ENCODE measurements around the gene GTPBP3. TPM values are rescaled to one million over a fixed set of nuclear protein-coding genes. Genes with fewer than 3 reads are reported as not detected.

Gene GTPBP3
- total and polyA plus RNA-seq, 2 of the 13 experiments (the other 11 are each of a cell fraction or from before 2014, with no cell fraction given) = 17.5 to 30.0 TPM

- TF ChIP-seq, protein P1, sequence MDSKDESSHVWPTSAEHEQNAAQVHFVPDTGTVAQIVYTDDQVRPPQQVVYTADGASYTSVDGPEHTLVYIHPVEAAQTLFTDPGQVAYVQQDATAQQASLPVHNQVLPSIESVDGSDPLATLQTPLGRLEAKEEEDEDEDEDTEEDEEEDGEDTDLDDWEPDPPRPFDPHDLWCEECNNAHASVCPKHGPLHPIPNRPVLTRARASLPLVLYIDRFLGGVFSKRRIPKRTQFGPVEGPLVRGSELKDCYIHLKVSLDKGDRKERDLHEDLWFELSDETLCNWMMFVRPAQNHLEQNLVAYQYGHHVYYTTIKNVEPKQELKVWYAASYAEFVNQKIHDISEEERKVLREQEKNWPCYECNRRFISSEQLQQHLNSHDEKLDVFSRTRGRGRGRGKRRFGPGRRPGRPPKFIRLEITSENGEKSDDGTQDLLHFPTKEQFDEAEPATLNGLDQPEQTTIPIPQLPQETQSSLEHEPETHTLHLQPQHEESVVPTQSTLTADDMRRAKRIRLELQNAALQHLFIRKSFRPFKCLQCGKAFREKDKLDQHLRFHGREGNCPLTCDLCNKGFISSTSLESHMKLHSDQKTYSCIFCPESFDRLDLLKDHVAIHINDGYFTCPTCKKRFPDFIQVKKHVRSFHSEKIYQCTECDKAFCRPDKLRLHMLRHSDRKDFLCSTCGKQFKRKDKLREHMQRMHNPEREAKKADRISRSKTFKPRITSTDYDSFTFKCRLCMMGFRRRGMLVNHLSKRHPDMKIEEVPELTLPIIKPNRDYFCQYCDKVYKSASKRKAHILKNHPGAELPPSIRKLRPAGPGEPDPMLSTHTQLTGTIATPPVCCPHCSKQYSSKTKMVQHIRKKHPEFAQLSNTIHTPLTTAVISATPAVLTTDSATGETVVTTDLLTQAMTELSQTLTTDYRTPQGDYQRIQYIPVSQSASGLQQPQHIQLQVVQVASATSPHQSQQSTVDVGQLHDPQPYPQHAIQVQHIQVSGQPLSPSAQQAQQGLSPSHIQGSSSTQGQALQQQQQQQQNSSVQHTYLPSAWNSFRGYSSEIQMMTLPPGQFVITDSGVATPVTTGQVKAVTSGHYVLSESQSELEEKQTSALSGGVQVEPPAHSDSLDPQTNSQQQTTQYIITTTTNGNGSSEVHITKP (CRISPR knock-in tag; IDR thresholded peaks at IDR 0.05; ENCODE audit: low read depth) = no peak; the same call in 1 of the 2 replicates
- TF ChIP-seq PHF21A (CRISPR knock-in tag; IDR thresholded peaks at IDR 0.05) = peak; percentile 65; the same call in 1 of the 2 replicates
- TF ChIP-seq BRD4 (CRISPR knock-in tag; IDR thresholded peaks at IDR 0.05) = no peak
- TF ChIP-seq FOSL1 (CRISPR knock-in tag; IDR thresholded peaks at IDR 0.05; ENCODE audit: borderline replicate concordance) = no peak
- peak; percentile 74 for TF ChIP-seq RXRB (CRISPR knock-in tag; IDR thresholded peaks at IDR 0.05; ENCODE audit: borderline replicate concordance)
- TF ChIP-seq, protein P2, sequence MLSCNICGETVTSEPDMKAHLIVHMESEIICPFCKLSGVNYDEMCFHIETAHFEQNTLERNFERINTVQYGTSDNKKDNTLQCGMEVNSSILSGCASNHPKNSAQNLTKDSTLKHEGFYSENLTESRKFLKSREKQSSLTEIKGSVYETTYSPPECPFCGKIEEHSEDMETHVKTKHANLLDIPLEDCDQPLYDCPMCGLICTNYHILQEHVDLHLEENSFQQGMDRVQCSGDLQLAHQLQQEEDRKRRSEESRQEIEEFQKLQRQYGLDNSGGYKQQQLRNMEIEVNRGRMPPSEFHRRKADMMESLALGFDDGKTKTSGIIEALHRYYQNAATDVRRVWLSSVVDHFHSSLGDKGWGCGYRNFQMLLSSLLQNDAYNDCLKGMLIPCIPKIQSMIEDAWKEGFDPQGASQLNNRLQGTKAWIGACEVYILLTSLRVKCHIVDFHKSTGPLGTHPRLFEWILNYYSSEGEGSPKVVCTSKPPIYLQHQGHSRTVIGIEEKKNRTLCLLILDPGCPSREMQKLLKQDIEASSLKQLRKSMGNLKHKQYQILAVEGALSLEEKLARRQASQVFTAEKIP (CRISPR knock-in tag; IDR thresholded peaks at IDR 0.05; ENCODE audit: borderline replicate concordance) = no peak
- TF ChIP-seq HMG20A (CRISPR knock-in tag; IDR thresholded peaks at IDR 0.05; ENCODE audit: borderline replicate concordance) = no peak; the same call in 1 of the 2 replicates
- TF ChIP-seq, protein P3, sequence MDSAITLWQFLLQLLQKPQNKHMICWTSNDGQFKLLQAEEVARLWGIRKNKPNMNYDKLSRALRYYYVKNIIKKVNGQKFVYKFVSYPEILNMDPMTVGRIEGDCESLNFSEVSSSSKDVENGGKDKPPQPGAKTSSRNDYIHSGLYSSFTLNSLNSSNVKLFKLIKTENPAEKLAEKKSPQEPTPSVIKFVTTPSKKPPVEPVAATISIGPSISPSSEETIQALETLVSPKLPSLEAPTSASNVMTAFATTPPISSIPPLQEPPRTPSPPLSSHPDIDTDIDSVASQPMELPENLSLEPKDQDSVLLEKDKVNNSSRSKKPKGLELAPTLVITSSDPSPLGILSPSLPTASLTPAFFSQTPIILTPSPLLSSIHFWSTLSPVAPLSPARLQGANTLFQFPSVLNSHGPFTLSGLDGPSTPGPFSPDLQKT (CRISPR knock-in tag; IDR thresholded peaks at IDR 0.05; ENCODE audit: borderline replicate concordance) = no peak
- TF ChIP-seq, protein P4, sequence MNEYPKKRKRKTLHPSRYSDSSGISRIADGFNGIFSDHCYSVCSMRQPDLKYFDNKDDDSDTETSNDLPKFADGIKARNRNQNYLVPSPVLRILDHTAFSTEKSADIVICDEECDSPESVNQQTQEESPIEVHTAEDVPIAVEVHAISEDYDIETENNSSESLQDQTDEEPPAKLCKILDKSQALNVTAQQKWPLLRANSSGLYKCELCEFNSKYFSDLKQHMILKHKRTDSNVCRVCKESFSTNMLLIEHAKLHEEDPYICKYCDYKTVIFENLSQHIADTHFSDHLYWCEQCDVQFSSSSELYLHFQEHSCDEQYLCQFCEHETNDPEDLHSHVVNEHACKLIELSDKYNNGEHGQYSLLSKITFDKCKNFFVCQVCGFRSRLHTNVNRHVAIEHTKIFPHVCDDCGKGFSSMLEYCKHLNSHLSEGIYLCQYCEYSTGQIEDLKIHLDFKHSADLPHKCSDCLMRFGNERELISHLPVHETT (CRISPR knock-in tag; conservative IDR thresholded peaks at IDR 0.05) = no peak
- no peak for TF ChIP-seq ZNF205 (CRISPR knock-in tag; IDR thresholded peaks at IDR 0.05)
- TF ChIP-seq ZNF7 (CRISPR knock-in tag; IDR thresholded peaks at IDR 0.05) = no peak
- TF ChIP-seq IRX3 (CRISPR knock-in tag; IDR thresholded peaks at IDR 0.05; ENCODE audit: borderline replicate concordance, low read depth) = no peak
- peak; percentile 55; the same call in 1 of the 2 replicates for TF ChIP-seq ZNF350 (CRISPR knock-in tag; IDR thresholded peaks at IDR 0.05; ENCODE audit: borderline replicate concordance, low read depth)
- no peak for TF ChIP-seq AGO1 (IDR thresholded peaks at IDR 0.05; ENCODE audit: low read depth, low read length, poor library complexity, severe bottlenecking)
Observed at GRCh38 chr19:17340871-17341357, 3.6 kb downstream of the GTPBP3 start (continued).
